CD4-positive, alpha-beta memory T cell (primary cell): ENCODE measurements around the gene LDLRAD4. TPM values are rescaled to one million over a fixed set of nuclear protein-coding genes. Genes with fewer than 3 reads are reported as not detected.

Experiments used
- CTCF ChIA-PET: fragments of 350-600 bp; sonication (Branson Sonifier 250); formaldehyde crosslinking; loops from one replicate; lab custom pipeline; 2021; ENCODE audit warnings: inconsistent platforms; ENCODE audit not compliant: partially characterized antibody; lab: Charles Lee
- POLR2A ChIA-PET: fragments of 350-600 bp; sonication (Branson Sonifier 250); formaldehyde crosslinking; loops from one replicate; lab custom pipeline; 2021; ENCODE audit not compliant: partially characterized antibody; lab: Charles Lee
- DNase-seq, 5 donors: peaks; one replicate each; pipeline versions ENCODE4 v3.0.0 to v3.0.0-alpha.2; 2020 to 2022; ENCODE audit warnings: mixed read lengths in 1 of 5
- H3K27ac ChIP-seq: one replicate; pipeline ENCODE4 v1.7.0; 2013; ENCODE audit warnings: low read depth, low read length
- H3K27me3 ChIP-seq: 2 replicates; pipeline ENCODE4 v1.7.0; 2013; ENCODE audit warnings: mild to moderate bottlenecking, low read length, moderate library complexity; ENCODE audit not compliant: insufficient read depth
- H3K36me3 ChIP-seq: 2 replicates; pipeline ENCODE4 v1.7.0; 2013; ENCODE audit warnings: mild to moderate bottlenecking, low read length, moderate library complexity; ENCODE audit not compliant: insufficient read depth
- H3K4me1 ChIP-seq: 2 replicates; pipeline ENCODE4 v1.7.0; 2013; ENCODE audit warnings: mild to moderate bottlenecking, low read length, moderate library complexity; ENCODE audit not compliant: insufficient read depth
- H3K4me3 ChIP-seq, 2 donors: one replicate each; pipeline ENCODE4 v1.7.0; 2013; ENCODE audit warnings: low read length in 2 of 2, mild to moderate bottlenecking in 1 of 2
- H3K9me3 ChIP-seq, 2 donors: one replicate each; pipeline ENCODE4 v1.7.0; 2013; ENCODE audit warnings: low read length in 2 of 2, control low read depth in 1 of 2; ENCODE audit not compliant: control insufficient read depth in 1 of 2
- H3K27ac Mint-ChIP-seq, 7 donors: one replicate each; pipeline ENCODE4 v1.8.0; 2020 to 2021; ENCODE audit warnings: mixed read lengths in 7 of 7, mild to moderate bottlenecking in 6 of 7, inconsistent platforms in 3 of 7, moderate library complexity in 3 of 7
- H3K27me3 Mint-ChIP-seq, 2 donors: one replicate each; pipeline ENCODE4 v1.8.0; 2020 to 2021; ENCODE audit warnings: mixed read lengths in 2 of 2
- H3K36me3 Mint-ChIP-seq, 2 donors: one replicate each; pipeline ENCODE4 v1.8.0; 2020 to 2021; ENCODE audit warnings: mixed read lengths in 2 of 2, inconsistent platforms in 1 of 2, mild to moderate bottlenecking in 1 of 2
- H3K4me1 Mint-ChIP-seq, 4 donors: one replicate each; pipeline ENCODE4 v1.8.0; 2020 to 2021; ENCODE audit warnings: mixed read lengths in 4 of 4, mild to moderate bottlenecking in 1 of 4
- H3K4me3 Mint-ChIP-seq, 8 donors: one replicate each; pipeline ENCODE4 v1.8.0; 2020 to 2021; ENCODE audit warnings: mixed read lengths in 8 of 8, mild to moderate bottlenecking in 7 of 8, moderate library complexity in 6 of 8, inconsistent platforms in 3 of 8
- H3K9me3 Mint-ChIP-seq, 8 donors: one replicate each; pipeline ENCODE4 v1.8.0; 2020 to 2021; ENCODE audit warnings: mixed read lengths in 8 of 8, mild to moderate bottlenecking in 5 of 8, inconsistent platforms in 3 of 8, moderate library complexity in 1 of 8
- intact Hi-C: fragments of 100-400 bp; cut with micrococcal nuclease; formaldehyde crosslinking; loops from one replicate; pipeline ENCODE4 v1.15.1; 2023
- polyA plus RNA-seq, 2 donors: library from polyadenylated mRNA; unstranded; fragments of 300-500 nt; fragmentation: Illumina TruSeq; gene quantifications; one replicate each; pipeline ENCODE4 v1.2.3, GENCODE V29; 2021
- total RNA-seq, 2 experiments: library from RNA; stranded (reverse); gene quantifications; one replicate each; pipeline ENCODE4 v1.2.3, GENCODE V29; 2021

LDLRAD4 gene
- total and polyA plus RNA-seq, 4 experiments from 2014 or later: 17.4 to 63.0 (median 36.6) TPM

DNA sequence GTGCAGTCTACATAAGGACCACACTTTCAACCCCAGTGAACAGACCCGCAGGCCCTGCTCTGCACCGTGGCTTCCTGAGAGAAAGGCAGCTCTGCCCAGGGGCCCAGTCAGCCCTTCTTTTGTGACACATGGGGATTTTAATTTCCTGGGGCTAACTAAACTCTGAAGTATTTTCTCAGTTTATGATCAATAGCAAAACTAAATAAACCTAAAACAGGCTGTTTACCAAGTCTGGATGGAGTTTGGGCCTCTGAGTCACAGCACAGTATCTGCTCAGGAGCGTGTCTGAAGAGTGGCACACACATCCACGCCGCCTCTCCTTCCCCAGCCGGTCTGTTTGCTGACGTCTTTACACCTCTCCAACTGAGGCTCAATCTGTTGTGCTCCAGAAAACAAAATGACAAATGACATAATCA lies 72.3 kb downstream of the LDLRAD4 start:
- no peak overlapping the region for H3K27ac ChIP-seq
- CTCF ChIA-PET: interaction anchor here (1.0 kb wide), 1 partner anchor 128 kb away, joined by 3 read pairs; no protein-coding TSS in a partner anchor

DNA sequence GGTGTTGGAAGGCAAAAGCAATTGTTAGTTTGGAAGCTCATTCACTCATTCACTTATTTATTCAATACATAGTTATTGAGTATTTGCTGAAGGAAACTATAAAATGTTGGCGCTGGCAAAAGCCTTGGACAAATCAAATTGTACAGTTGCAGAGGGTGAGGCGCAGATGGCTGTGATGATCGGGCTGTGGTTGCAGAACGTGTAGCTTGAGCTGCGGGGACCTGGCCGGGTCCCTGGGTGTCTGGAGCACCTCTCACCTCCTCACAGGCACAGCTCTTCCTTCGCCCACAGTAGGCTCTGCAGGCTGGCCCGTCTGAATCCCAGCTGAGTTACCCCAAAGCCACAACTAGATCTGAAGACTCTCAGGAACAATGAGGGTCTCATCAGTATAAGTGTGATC lies 72.7 kb downstream of the LDLRAD4 start:
- no peaks in the 10 kb centered on the region for H3K9me3 ChIP-seq
- Mint-ChIP-seq H3K27me3 (peaks cover 0 to 1% of the 10 kb centered on the region in 2 donors), H3K9me3 (no peaks in the 10 kb centered on the region), H3K4me3 (peak overlapping the region in 3 of 8 donors; percentile 52 to 56 (median 53)), H3K4me1 (peaks cover 13 to 39% (median 27%) of the 10 kb centered on the region in 4 donors), H3K36me3 (peaks cover 0 to 2% of the 10 kb centered on the region in 2 donors), H3K27ac (peak overlapping the region in 6 of 7 donors; percentile 19 to 88 (median 77))
- ChIA-PET POLR2A (interaction anchor here (1.3 to 2.1 kb wide), 2 partner anchors 12 to 16 kb away, joined by 3 to 8 read pairs; no protein-coding TSS in a partner anchor), CTCF (no interaction called here)
- H3K27ac ChIP-seq: no peak overlapping the region
- intact Hi-C loops: loop anchor here (2.0 kb wide), 1 partner anchor 16 kb away; no protein-coding TSS in a partner anchor
- DNase-seq: no peak
- no peak overlapping the region for H3K4me3 ChIP-seq
- no peaks in the 10 kb centered on the region for H3K36me3 ChIP-seq
- no peaks in the 10 kb centered on the region for H3K27me3 ChIP-seq
- H3K4me1 ChIP-seq: peaks cover 18% of the 10 kb centered on the region

More for the DNA sequence above, 72.3 kb downstream of the LDLRAD4 start:
- POLR2A ChIA-PET: interaction anchor here (0.9 to 2.1 kb wide), 3 partner anchors 9 to 15 kb away, joined by 3 to 8 read pairs (median 3); no protein-coding TSS in a partner anchor
- H3K36me3 Mint-ChIP-seq: peaks cover 0 to 2% of the 10 kb centered on the region in 2 donors
- intact Hi-C loops: loop anchor here (2.0 kb wide), 1 partner anchor 16 kb away; no protein-coding TSS in a partner anchor
- H3K4me1 ChIP-seq: peaks cover 18% of the 10 kb centered on the region
- peak overlapping the region in 6 of 8 donors; percentile 5 to 56 (median 44) for H3K4me3 Mint-ChIP-seq
- peaks cover 15 to 39% (median 30%) of the 10 kb centered on the region in 4 donors for H3K4me1 Mint-ChIP-seq
- no peaks in the 10 kb centered on the region for H3K36me3 ChIP-seq
- H3K27ac Mint-ChIP-seq: peak overlapping the region; percentile 36 to 88 (median 73)
- no peak overlapping the region for H3K4me3 ChIP-seq
- no peaks in the 10 kb centered on the region for H3K27me3 ChIP-seq
- H3K9me3 Mint-ChIP-seq: no peaks in the 10 kb centered on the region
- H3K27me3 Mint-ChIP-seq: peaks cover 0 to 1% of the 10 kb centered on the region in 2 donors
- DNase-seq: peak in 4 of 5 donors; percentile 45 to 77 (median 49)
- no peaks in the 10 kb centered on the region for H3K9me3 ChIP-seq

DNA sequence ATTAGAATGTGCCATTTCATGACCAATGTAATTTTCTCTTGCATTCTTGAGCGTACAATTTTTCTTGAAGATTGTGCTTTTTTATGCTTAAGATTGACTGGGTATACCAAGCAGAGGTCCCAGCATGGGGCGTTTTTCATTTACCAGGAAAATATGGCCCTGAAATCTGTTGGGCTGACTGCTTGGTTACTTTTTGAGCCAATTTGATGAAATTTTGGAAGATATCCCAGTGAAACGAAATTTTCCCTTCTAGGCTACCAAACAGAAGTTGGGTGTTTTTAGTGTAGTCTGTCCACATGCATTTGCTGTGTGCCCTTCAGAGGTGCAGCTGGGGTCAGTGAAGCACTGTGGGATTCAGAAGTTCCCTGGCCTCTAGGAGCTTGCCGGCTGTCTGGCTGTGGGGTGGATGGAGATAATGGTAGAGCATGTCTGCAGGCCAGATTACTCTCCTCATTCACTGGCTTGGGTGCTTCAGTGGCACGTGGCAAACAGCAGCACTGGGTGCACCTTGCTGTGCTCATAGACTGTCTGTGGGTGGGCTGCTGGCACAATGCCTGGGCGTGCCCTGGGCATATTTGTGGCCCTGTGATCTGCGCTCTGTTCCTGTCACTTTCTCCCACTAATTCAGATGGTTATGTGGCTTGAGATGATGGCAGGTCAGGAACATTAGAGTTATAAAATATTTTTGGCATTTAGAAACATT lies 73.3 kb downstream of the LDLRAD4 start:
- Mint-ChIP-seq H3K9me3 (no peaks in the 10 kb centered on the region), H3K4me1 (peaks cover 15 to 38% (median 27%) of the 10 kb centered on the region in 4 donors), H3K27me3 (peaks cover 0 to 1% of the 10 kb centered on the region in 2 donors), H3K36me3 (peaks cover 0 to 2% of the 10 kb centered on the region in 2 donors), H3K4me3 (no peak overlapping the region), H3K27ac (peak overlapping the region in 2 of 7 donors; percentile 4 to 41)
- DNase-seq: no peak
- Histone ChIP-seq H3K27ac (no peak overlapping the region), H3K4me3 (no peak overlapping the region), H3K9me3 (no peaks in the 10 kb centered on the region), H3K4me1 (peaks cover 18% of the 10 kb centered on the region), H3K27me3 (no peaks in the 10 kb centered on the region), H3K36me3 (no peaks in the 10 kb centered on the region)
- ChIA-PET POLR2A (interaction anchor here (2.1 kb wide), 1 partner anchor 13 kb away, joined by 8 read pairs; no protein-coding TSS in a partner anchor), CTCF (no interaction called here)
- intact Hi-C loops: loop anchor here (2.0 kb wide), 1 partner anchor 17 kb away; no protein-coding TSS in a partner anchor

DNA sequence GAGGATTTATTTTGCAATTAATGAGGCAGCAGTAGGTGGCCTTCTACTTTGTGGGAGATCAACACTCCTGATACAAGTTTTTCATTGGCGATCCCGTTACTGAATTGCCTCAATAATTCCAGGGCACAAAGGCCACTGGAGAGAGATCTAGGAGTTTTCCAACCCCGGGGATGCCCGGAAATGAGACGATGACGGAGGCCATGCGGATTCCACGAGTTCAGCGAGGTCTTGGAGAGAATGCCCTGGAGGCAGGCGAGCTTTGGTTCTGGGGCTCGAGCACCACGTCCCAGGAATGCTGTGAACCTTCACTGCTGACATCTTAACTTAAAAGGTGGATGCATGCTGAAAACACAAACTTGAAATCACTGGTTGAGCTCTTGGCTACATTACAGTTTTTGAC lies 74.2 kb downstream of the LDLRAD4 start:
- CTCF ChIA-PET: no interaction called here
- Histone ChIP-seq H3K27me3 (no peaks in the 10 kb centered on the region), H3K36me3 (no peaks in the 10 kb centered on the region), H3K4me1 (peaks cover 18% of the 10 kb centered on the region), H3K4me3 (no peak overlapping the region), H3K27ac (no peak overlapping the region), H3K9me3 (no peaks in the 10 kb centered on the region)
- peak overlapping the region in 1 of 7 donors; percentile 4 for H3K27ac Mint-ChIP-seq
- H3K4me1 Mint-ChIP-seq: peaks cover 17 to 40% (median 26%) of the 10 kb centered on the region in 4 donors
- POLR2A ChIA-PET: no interaction called here
- H3K9me3 Mint-ChIP-seq: no peaks in the 10 kb centered on the region
- DNase-seq: no peak
- peaks cover 0 to 2% of the 10 kb centered on the region in 2 donors for H3K36me3 Mint-ChIP-seq
- H3K27me3 Mint-ChIP-seq: peaks cover 0 to 1% of the 10 kb centered on the region in 2 donors
- H3K4me3 Mint-ChIP-seq: no peak overlapping the region
- intact Hi-C loops: no loop called here

DNA sequence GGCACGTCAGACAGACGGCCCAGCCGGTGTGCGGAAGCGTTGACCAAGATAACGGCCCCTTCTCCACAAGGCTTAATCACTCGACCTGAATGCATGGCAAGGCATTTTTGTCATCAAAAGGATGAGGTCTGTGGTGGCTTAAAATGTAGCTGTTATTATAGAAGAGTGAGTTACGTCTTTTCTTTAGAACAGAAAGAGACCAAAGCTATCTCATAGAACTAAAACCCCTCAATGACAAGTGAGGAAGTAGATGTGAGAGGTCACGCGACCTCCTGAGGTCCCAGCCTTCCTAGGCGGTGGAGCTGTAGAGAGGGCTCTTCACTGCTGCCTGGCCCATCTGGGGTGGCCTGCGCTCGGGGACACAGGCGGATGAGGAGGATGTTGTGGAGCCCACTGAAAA lies 75.7 kb downstream of the LDLRAD4 start:
- Mint-ChIP-seq H3K4me3 (no peak overlapping the region), H3K9me3 (no peaks in the 10 kb centered on the region), H3K4me1 (peaks cover 14 to 38% (median 19%) of the 10 kb centered on the region in 4 donors), H3K27me3 (peaks cover 0 to 1% of the 10 kb centered on the region in 2 donors), H3K27ac (no peak overlapping the region), H3K36me3 (no peaks in the 10 kb centered on the region)
- DNase-seq: no peak
- no peaks in the 10 kb centered on the region for H3K36me3 ChIP-seq
- H3K4me3 ChIP-seq: no peak overlapping the region
- ChIA-PET CTCF (no interaction called here), POLR2A (no interaction called here)
- no peaks in the 10 kb centered on the region for H3K9me3 ChIP-seq
- peaks cover 18% of the 10 kb centered on the region for H3K4me1 ChIP-seq
- intact Hi-C loops: no loop called here
- H3K27ac ChIP-seq: no peak overlapping the region
- no peaks in the 10 kb centered on the region for H3K27me3 ChIP-seq

DNA sequence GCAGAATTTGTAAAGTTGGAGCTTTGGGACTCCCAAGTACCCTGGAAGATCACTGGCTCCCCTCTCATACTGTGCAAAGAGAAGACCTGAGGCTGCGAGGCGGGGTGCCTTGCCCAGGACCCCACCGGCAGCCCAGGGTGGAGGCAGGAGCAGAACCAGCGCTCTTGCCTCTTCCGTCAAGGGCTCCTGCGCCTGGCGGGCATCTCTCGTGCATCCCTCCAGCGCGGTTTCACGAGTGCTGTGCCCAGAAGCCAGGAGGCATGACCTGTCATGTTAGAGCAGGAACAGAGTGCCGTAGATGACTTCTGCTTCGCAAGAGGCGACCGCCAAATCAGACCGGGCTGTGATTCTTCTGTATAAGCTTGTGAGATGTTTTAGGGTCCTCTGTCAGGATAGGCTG lies 77.3 kb downstream of the LDLRAD4 start:
- Mint-ChIP-seq H3K27ac (peak overlapping the region in 5 of 7 donors; percentile 30 to 65 (median 33)), H3K36me3 (no peaks in the 10 kb centered on the region), H3K9me3 (no peaks in the 10 kb centered on the region), H3K27me3 (no peaks in the 10 kb centered on the region), H3K4me1 (peaks cover 6 to 22% (median 8%) of the 10 kb centered on the region in 4 donors), H3K4me3 (no peak overlapping the region)
- H3K4me3 ChIP-seq: no peak overlapping the region
- CTCF ChIA-PET: no interaction called here
- intact Hi-C loops: no loop called here
- peaks cover 6% of the 10 kb centered on the region for H3K4me1 ChIP-seq
- no peaks in the 10 kb centered on the region for H3K27me3 ChIP-seq
- no peaks in the 10 kb centered on the region for H3K36me3 ChIP-seq
- no peak overlapping the region for H3K27ac ChIP-seq
- POLR2A ChIA-PET: no interaction called here
- DNase-seq: no peak
- no peaks in the 10 kb centered on the region for H3K9me3 ChIP-seq

DNA sequence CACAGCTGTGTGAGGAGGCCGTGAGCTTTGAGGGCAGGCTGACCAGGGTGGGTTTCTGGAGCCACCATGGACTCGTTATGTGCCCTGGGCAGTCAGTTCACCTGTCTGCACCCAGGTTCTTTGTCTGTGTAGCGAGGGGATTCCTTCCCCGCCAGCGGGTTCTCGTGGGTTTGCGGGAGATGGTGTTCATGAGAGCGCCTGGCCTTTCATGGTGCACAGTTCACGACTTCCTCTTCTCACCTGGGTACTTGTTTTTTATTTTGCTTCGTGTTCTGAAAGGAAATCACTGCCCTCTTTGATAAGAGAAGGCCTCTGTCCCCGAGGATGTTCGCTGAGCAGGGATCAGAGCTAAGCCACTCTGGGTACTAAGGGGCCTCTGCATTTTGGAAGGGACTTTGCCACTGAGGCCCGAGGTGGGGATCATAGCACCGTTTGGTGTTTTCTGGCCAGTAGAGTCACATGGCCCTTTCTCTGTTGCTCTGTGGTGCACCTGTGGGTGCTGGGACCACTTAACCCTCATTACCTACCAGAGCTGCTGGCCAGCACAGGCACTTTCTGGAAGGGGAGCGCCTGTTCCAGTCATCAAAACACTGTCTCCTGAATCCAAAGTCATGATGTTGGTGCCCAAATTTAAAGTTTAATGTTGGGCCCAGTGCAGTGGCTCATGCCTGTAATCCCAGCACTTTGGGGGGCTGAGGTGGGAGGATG lies 78.5 kb downstream of the LDLRAD4 start:
- Mint-ChIP-seq H3K36me3 (no peaks in the 10 kb centered on the region), H3K27ac (peak overlapping the region in 4 of 7 donors; percentile 1 to 90 (median 56)), H3K27me3 (no peaks in the 10 kb centered on the region), H3K9me3 (no peaks in the 10 kb centered on the region), H3K4me1 (peaks cover under 1 to 11% (median 5%) of the 10 kb centered on the region in 4 donors), H3K4me3 (no peak overlapping the region)
- Histone ChIP-seq H3K27ac (no peak overlapping the region), H3K4me1 (no peaks in the 10 kb centered on the region), H3K27me3 (no peaks in the 10 kb centered on the region), H3K9me3 (no peaks in the 10 kb centered on the region), H3K36me3 (no peaks in the 10 kb centered on the region), H3K4me3 (no peak overlapping the region)
- no peak for DNase-seq
- intact Hi-C loops: no loop called here
- ChIA-PET CTCF (no interaction called here), POLR2A (interaction anchor here (0.9 kb wide), 1 partner anchor 32 kb away, joined by 3 read pairs; no protein-coding TSS in a partner anchor)
